Endothelial cell of umbilical vein (primary cell): ENCODE measurements around the gene GABRA4. TPM values are rescaled to one million over a fixed set of nuclear protein-coding genes. Genes with fewer than 3 reads are reported as not detected.

Experiments used
- BruUV-seq: library from RNA; stranded (reverse); fragments of 400-500 nt; replicated peaks from 2 replicates; lab custom pipeline; 2021; lab: Mats Ljungman, UMichigan
- CTCF ChIA-PET: fragments of 300-600, 350-600 bp; sonication (Branson Sonifier 250); formaldehyde crosslinking; loops from one replicate; lab custom pipeline; 2021; ENCODE audit warnings: antibody characterized with exemption, inconsistent platforms; lab: Charles Lee
- POLR2A ChIA-PET: fragments of 300-600, 350-600 bp; sonication (Branson Sonifier 250); formaldehyde crosslinking; loops from one replicate; lab custom pipeline; 2021; ENCODE audit warnings: antibody characterized with exemption, inconsistent platforms; lab: Charles Lee
- DNase-seq: peaks from one replicate; pipeline ENCODE4 v3.0.0-alpha.2; 2011; ENCODE audit warnings: low read depth, low spot score
- FAIRE-seq: peaks from 2 replicates; lab custom pipeline; 2011; peaks lifted over from hg19 to GRCh38; lab: Jason Lieb, UNC
- H2AFZ ChIP-seq: 2 replicates; pipeline ENCODE4 v1.6.0; 2012; ENCODE audit warnings: low read depth, low read length, control low read depth, inconsistent platforms
- H3K27ac ChIP-seq: 2 replicates; pipeline ENCODE4 v1.5.1; 2011; ENCODE audit warnings: low read depth, mild to moderate bottlenecking, control low read depth, low read length, moderate library complexity; ENCODE audit not compliant: insufficient read depth
- H3K27me3 ChIP-seq, 2 experiments: 2 replicates each; pipeline versions ENCODE4 v1.6.0 to v1.6.1; 2011; ENCODE audit warnings: low read length in 2 of 2, mixed read lengths in 1 of 2; ENCODE audit not compliant: control insufficient read depth in 2 of 2, insufficient read depth in 2 of 2
- H3K36me3 ChIP-seq, 2 experiments: 2 replicates in 1 of 2; 3 replicates in 1 of 2; pipeline ENCODE4 v1.5.1; 2011; ENCODE audit warnings: low read length in 2 of 2, mild to moderate bottlenecking in 1 of 2, moderate library complexity in 1 of 2; ENCODE audit not compliant: control insufficient read depth in 2 of 2, insufficient read depth in 2 of 2; ENCODE audit errors: extremely low read depth in 1 of 2
- H3K4me1 ChIP-seq: 3 replicates; pipeline ENCODE4 v1.5.1; 2011; ENCODE audit warnings: mild to moderate bottlenecking, low read length; ENCODE audit not compliant: control insufficient read depth, insufficient read depth; ENCODE audit errors: extremely low read depth
- H3K4me2 ChIP-seq: 2 replicates; pipeline ENCODE4 v1.6.1; 2011; ENCODE audit warnings: low read length, control low read depth, mixed read lengths; ENCODE audit not compliant: insufficient read depth
- H3K4me3 ChIP-seq, 3 experiments: fragments of 200-600 bp in 1 of 3; sonication (generic), shearing (Covaris generic) in 1 of 3; replicated peaks in 1 of 3; 2 replicates each; pipeline ENCODE4 v1.5.1; 2011 to 2016; ENCODE audit warnings: control low read depth in 3 of 3, low read length in 3 of 3, mild to moderate bottlenecking in 2 of 3, inconsistent platforms in 1 of 3, low read depth in 1 of 3, moderate library complexity in 1 of 3; ENCODE audit not compliant: insufficient read depth in 1 of 3
- H3K79me2 ChIP-seq: 2 replicates; pipeline ENCODE4 v1.6.0; 2012; ENCODE audit warnings: low read length, inconsistent platforms; ENCODE audit not compliant: control insufficient read depth, insufficient read depth
- H3K9ac ChIP-seq: replicated peaks from 2 replicates; pipeline ENCODE3; 2011; ENCODE audit warnings: low read length, control low read depth; ENCODE audit not compliant: insufficient read depth; ENCODE audit errors: extremely low read depth
- H3K9me1 ChIP-seq: replicated peaks from 3 replicates; pipeline ENCODE4 v1.6.0; 2011; ENCODE audit warnings: mild to moderate bottlenecking, low read length; ENCODE audit not compliant: control insufficient read depth, insufficient read depth; ENCODE audit errors: extremely low read depth
- H3K9me3 ChIP-seq: replicated peaks from 2 replicates; pipeline ENCODE4 v1.5.1; 2012; ENCODE audit warnings: low read length, inconsistent platforms; ENCODE audit not compliant: control insufficient read depth, insufficient read depth
- H4K20me1 ChIP-seq: replicated peaks from 2 replicates; pipeline ENCODE3; 2011; ENCODE audit warnings: mild to moderate bottlenecking, low read length; ENCODE audit not compliant: control insufficient read depth, insufficient read depth; ENCODE audit errors: extremely low read depth
- CTCF ChIP-seq, 2 donors: IDR thresholded peaks; 1 replicate in 1 of 2; 2 replicates in 1 of 2; pipeline ENCODE4 v1.5.1; 2011; ENCODE audit warnings: low read length in 2 of 2, mild to moderate bottlenecking in 2 of 2, moderate library complexity in 2 of 2, control low read depth in 1 of 2, inconsistent platforms in 1 of 2, low read depth in 1 of 2; ENCODE audit not compliant: insufficient read depth in 1 of 2; ENCODE audit errors: extremely low read depth in 1 of 2
- EZH2 ChIP-seq: IDR thresholded peaks from 2 replicates; pipeline ENCODE4 v1.6.1; 2012; ENCODE audit warnings: borderline replicate concordance, low read depth, mild to moderate bottlenecking, moderate library complexity, low read length, inconsistent platforms; ENCODE audit not compliant: severe bottlenecking
- FOS ChIP-seq: IDR thresholded peaks from 2 replicates; pipeline ENCODE4 v1.6.1; 2011; ENCODE audit warnings: mild to moderate bottlenecking, low read length, moderate library complexity, borderline replicate concordance; ENCODE audit not compliant: insufficient read depth
- MAX ChIP-seq: IDR thresholded peaks from 2 replicates; pipeline ENCODE4 v1.6.1; 2011; ENCODE audit not compliant: insufficient read depth, insufficient read length
- MYC ChIP-seq: IDR thresholded peaks from one replicate; pipeline ENCODE4 v1.6.1; 2011; ENCODE audit warnings: mild to moderate bottlenecking, low read depth, low read length
- POLR2A ChIP-seq: IDR thresholded peaks from 2 replicates; pipeline ENCODE4 v1.6.1; 2012; ENCODE audit warnings: low read depth, mild to moderate bottlenecking, control low read depth, low read length
- dilution Hi-C: fragments of 300-500 bp; cut with MboI; formaldehyde crosslinking; loops from one replicate; pipeline ENCODE4 v1.15.0; 2019; ENCODE audit warnings: low sequenced_read_pairs; ENCODE audit not compliant: extremely low pct_ligation_motif_present
- intact Hi-C: fragments of 100-400 bp; cut with micrococcal nuclease; formaldehyde crosslinking; loops from one replicate; pipeline ENCODE4 v1.10.0; 2022
- polyA plus RNA-seq, 4 experiments: library from polyadenylated mRNA; depleted of rRNA in 3 of 4; stranded (reverse) in 3 of 4; unstranded in 1 of 4; fragments of >200 nt; gene quantifications; 2 replicates each; pipeline versions ENCODE4 v1.2.1 to v1.2.3, GENCODE V29; 2011 to 2012; ENCODE audit warnings: missing spikeins in 1 of 4
- total RNA-seq: library from RNA; stranded (reverse); gene quantifications from 2 replicates; pipeline ENCODE4 v1.2.3, GENCODE V29; 2021

Gene GABRA4
- total and polyA plus RNA-seq, 2 donors (not counting 3 experiments of a cell fraction or from before 2014, with no cell fraction given): not detected

DNA sequence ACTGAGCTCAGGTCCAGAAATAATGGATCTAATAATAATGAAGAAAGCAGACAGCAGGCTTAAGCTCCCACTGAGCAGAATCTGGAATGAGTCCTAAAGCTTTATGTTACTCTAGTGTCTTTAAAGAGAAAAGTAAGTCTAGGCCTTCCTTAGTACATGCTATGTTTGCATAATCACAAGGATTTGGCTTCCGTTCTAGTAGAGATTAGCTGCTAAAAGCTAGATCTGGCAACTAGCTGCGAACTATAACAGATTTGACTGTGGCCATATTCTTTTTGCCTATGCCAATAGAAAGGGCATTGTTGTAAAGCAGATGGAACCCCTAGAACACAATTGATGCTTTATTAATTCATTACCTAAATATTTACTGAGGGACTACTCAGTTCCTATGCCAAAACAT is 103.3 kb downstream of the GABRA4 start:
- no peak for DNase-seq
- no peak for FAIRE-seq

More for the DNA sequence above, 103.3 kb downstream of the GABRA4 start:
- no peaks in the 10 kb centered on the region for H3K9me1 ChIP-seq
- no peak overlapping the region for H3K9ac ChIP-seq
- dilution Hi-C loops (no loop called here), intact Hi-C loops (no loop called here)
- no peaks in the 10 kb centered on the region for H4K20me1 ChIP-seq
- no peak overlapping the region for H3K4me3 ChIP-seq
- no peaks in the 10 kb centered on the region for H3K4me1 ChIP-seq
- CTCF ChIA-PET: no interaction called here
- H3K36me3 ChIP-seq: no peaks in the 10 kb centered on the region
- no peak overlapping the region for H2AFZ ChIP-seq
- no TSS peak for BruUV-seq
- H3K9me3 ChIP-seq: no peaks in the 10 kb centered on the region
- H3K27me3 ChIP-seq: no peaks in the 10 kb centered on the region
- no peak overlapping the region for H3K4me2 ChIP-seq
- no peaks in the 10 kb centered on the region for H3K79me2 ChIP-seq
- POLR2A ChIA-PET: no interaction called here
- TF ChIP-seq EZH2 (no peak), FOS (no peak), POLR2A (no peak), MYC (no peak), MAX (no peak), CTCF (IDR thresholded peaks at IDR 0.05; ENCODE audit: extremely low read depth in 1 of 2, insufficient read depth in 1 of 2, low read depth in 1 of 2, low read length in 2 of 2) (no peak)
- no peak overlapping the region for H3K27ac ChIP-seq
